Measurements from ENCODE around the gene C18orf32. TPM values are rescaled to one million over a fixed set of nuclear protein-coding genes. Genes with fewer than 3 reads are reported as not detected.

The C18orf32 gene
- total and polyA plus RNA-seq, 2 of the 8 experiments (the other 6 are each of a cell fraction or from before 2014, with no cell fraction given) = 17.3 to 20.1 TPM

- H3K36me3 ChIP-seq (ENCODE audit: control insufficient read depth in 2 of 4, insufficient read depth in 4 of 4, low read length in 3 of 4) = no peaks in the 10 kb centered on the region
- H3K23me2 ChIP-seq (ENCODE audit: low read depth, low read length) = no peaks in the 10 kb centered on the region
- no peaks in the 10 kb centered on the region for H3K9me3 ChIP-seq (ENCODE audit: insufficient read depth in 2 of 2, low read depth in 1 of 2, low read length in 1 of 2)
- no peak overlapping the region for H2BK12ac ChIP-seq (ENCODE audit: low read depth, low read length)
- H3K79me2 ChIP-seq (ENCODE audit: control insufficient read depth in 1 of 2, insufficient read depth in 2 of 2, low read length in 2 of 2) = no peaks in the 10 kb centered on the region
- H3K27me3 ChIP-seq (replicated peaks in 1 of 4; ENCODE audit: control insufficient read depth in 3 of 4, extremely low read depth in 1 of 4, insufficient read depth in 3 of 4, low read length in 3 of 4) = no peaks in the 10 kb centered on the region
- H3K14ac ChIP-seq (ENCODE audit: insufficient read length) = no peak overlapping the region
- FAIRE-seq (no peak), DNase-seq (ENCODE audit: low read depth in 1 of 2, low spot score in 2 of 2) (no peak)
- H3K27ac ChIP-seq (ENCODE audit: low read depth, low read length) = no peak overlapping the region
- no peak overlapping the region for H4K91ac ChIP-seq (replicated peaks; ENCODE audit: insufficient read length, low read length)
- H2BK5ac ChIP-seq (ENCODE audit: low read depth, low read length) = no peak overlapping the region
- no peak overlapping the region for H2BK20ac ChIP-seq (ENCODE audit: low read length)
- H3K4me1 ChIP-seq (replicated peaks in 1 of 4; ENCODE audit: control insufficient read depth in 3 of 4, insufficient read depth in 4 of 4, low read length in 3 of 4) = peaks cover 2 to 9% (median 8%) of the 10 kb centered on the region in 4 experiments; a peak in 3 of 7 replicates
- H3K23ac ChIP-seq (ENCODE audit: insufficient read length) = no peak overlapping the region
- H2AK5ac ChIP-seq (ENCODE audit: low read depth, low read length) = no peak overlapping the region
- H3K4me2 ChIP-seq (ENCODE audit: insufficient read depth in 1 of 2, low read depth in 2 of 2, low read length in 2 of 2) = no peak overlapping the region
- ChIA-PET POLR2A (ENCODE audit: partially characterized antibody) (interaction anchor here (0.8 to 1.5 kb wide), 5 partner anchors 10 to 44 kb away, joined by 3 to 5 read pairs (median 3); partner anchors contain the start of gene C18orf32), CTCF (ENCODE audit: partially characterized antibody) (interaction anchor here (0.6 to 1.7 kb wide), 11 partner anchors 10 to 359 kb away, joined by 3 to 6 read pairs (median 3); partner anchors contain the start of gene C18orf32)
- no peak overlapping the region for H3K4ac ChIP-seq (replicated peaks; ENCODE audit: insufficient read length, low read depth, low read length)
- no peak overlapping the region for H4K8ac ChIP-seq (ENCODE audit: extremely low read depth, insufficient read depth, low read length)
- H3K79me1 ChIP-seq (ENCODE audit: low read depth, low read length) = no peaks in the 10 kb centered on the region
- no peaks in the 10 kb centered on the region for H4K20me1 ChIP-seq (replicated peaks in 1 of 2; ENCODE audit: control insufficient read depth in 1 of 2, insufficient read depth in 2 of 2, low read length in 2 of 2)
- no peak overlapping the region for H2BK15ac ChIP-seq (ENCODE audit: low read length)
- H3K56ac ChIP-seq (replicated peaks; ENCODE audit: insufficient read length, low read depth, low read length) = no peak overlapping the region
- no peak overlapping the region for H3K4me3 ChIP-seq (ENCODE audit: extremely low read depth in 1 of 4, insufficient read depth in 2 of 4, low read depth in 3 of 4, low read length in 4 of 4)
- 86% methylated on average over 1 of the region's 1 CpG; no CpG with 5 or more reads in 1 of the 2 experiments for WGBS, 2 experiments (ENCODE audit: extremely low coverage in 1 of 2, insufficient coverage in 1 of 2, insufficient read length in 1 of 2, insufficient replicate concordance in 2 of 2, low coverage in 1 of 2, low lambda C conversion rate in 2 of 2, missing lambda C conversion rate in 1 of 2)
- H3K9ac ChIP-seq (replicated peaks in 1 of 4; ENCODE audit: extremely low read depth in 1 of 4, low read depth in 3 of 4, low read length in 3 of 4) = no peak overlapping the region
- H2BK120ac ChIP-seq (replicated peaks; ENCODE audit: low read depth, low read length) = no peak overlapping the region
- H4K5ac ChIP-seq (ENCODE audit: insufficient read length, low read depth, low read length) = no peak overlapping the region
- H2AFZ ChIP-seq (ENCODE audit: low read length) = 0 out of 2 replicates have a peak overlapping the region, but pooled peaks have one; percentile 49
- H3K18ac ChIP-seq (ENCODE audit: extremely low read depth, low read length) = no peak overlapping the region
- TF ChIP-seq CHD1 (IDR thresholded peaks at IDR 0.05; ENCODE audit: low read depth, low read length) = no peak
- TF ChIP-seq PHF8 (conservative IDR thresholded peaks at IDR 0.05; ENCODE audit: low read depth, low read length) = no peak
- TF ChIP-seq KDM4A (IDR thresholded peaks at IDR 0.05; ENCODE audit: low read depth, low read length, severe bottlenecking) = no peak
- TF ChIP-seq ASH2L (IDR thresholded peaks at IDR 0.05; ENCODE audit: low read length) = no peak
- TF ChIP-seq ATF2 (IDR thresholded peaks at IDR 0.05; ENCODE audit: low read length) = no peak
- TF ChIP-seq CBX8 (IDR thresholded peaks at IDR 0.05; ENCODE audit: borderline replicate concordance, low read depth, low read length) = no peak
- TF ChIP-seq BRCA1 (IDR thresholded peaks at IDR 0.05; ENCODE audit: low read depth, low read length) = no peak
- TF ChIP-seq SP2 (IDR thresholded peaks at IDR 0.05; ENCODE audit: low read length) = no peak
- TF ChIP-seq ATF3 (IDR thresholded peaks at IDR 0.05; ENCODE audit: insufficient read depth, low read depth, low read length) = no peak
- no peak for TF ChIP-seq SRF (IDR thresholded peaks at IDR 0.05; ENCODE audit: low read depth, low read length)
- no peak for TF ChIP-seq HDAC2 (IDR thresholded peaks at IDR 0.05; ENCODE audit: borderline replicate concordance in 1 of 2, low read depth in 2 of 2, low read length in 2 of 2)
- TF ChIP-seq FOSL1 (IDR thresholded peaks at IDR 0.05; ENCODE audit: insufficient read depth, low read depth, low read length) = no peak
Measured at GRCh38 chr18:49503931-49504330, 16.9 kb upstream of the C18orf32 start.
